GM12873 (cell line): Measurements from ENCODE around the gene RGS3.

Experiments
- CTCF ChIP-seq: IDR thresholded peaks from 2 replicates; pipeline ENCODE4 v1.5.1; 2012; ENCODE audit warnings: low read depth, mild to moderate bottlenecking, moderate library complexity, low read length, control low read depth; ENCODE audit not compliant: insufficient read depth; ENCODE audit errors: missing control alignments

The RGS3 gene

GRCh38 chr9:113507256-113507655 lies 43.7 kb downstream of the RGS3 start:
- TF ChIP-seq CTCF: no peak

GRCh38 chr9:113508111-113508749 lies 44.7 kb downstream of the RGS3 start:
- TF ChIP-seq CTCF: peak; percentile 59

GRCh38 chr9:113509463-113509862 lies 45.9 kb downstream of the RGS3 start:
- TF ChIP-seq CTCF: no peak

GRCh38 chr9:113511047-113511521 lies 47.6 kb downstream of the RGS3 start:
- TF ChIP-seq CTCF: no peak

- TF ChIP-seq CTCF: no peak
Measured at GRCh38 chr9:113511856-113512761, 48.6 kb downstream of the RGS3 start.

- no peak for TF ChIP-seq CTCF
Measured at GRCh38 chr9:113513111-113513510, 49.6 kb downstream of the RGS3 start.

GRCh38 chr9:113513536-113513935 lies 50.0 kb downstream of the RGS3 start:
- no peak for TF ChIP-seq CTCF
